ENCODE measurements around the gene FAM72D.
"Not testable (repeated sequence)": the region's sequence is repeated elsewhere in the genome, so short reads cannot be mapped to it uniquely, and the experiment has no call there.

GRCh38 chr1:145048181-145048856, 47.5 kb upstream of the FAM72D start:
- TF ChIP-seq MAFK (IDR thresholded peaks at IDR 0.05; ENCODE audit: low read depth, low read length); RAD21 (IDR thresholded peaks at IDR 0.05 in 1 of 2, conservative IDR thresholded peaks at IDR 0.05 in 1 of 2; ENCODE audit: low read depth in 2 of 2, low read length in 2 of 2); SP1 (IDR thresholded peaks at IDR 0.05; ENCODE audit: low read depth, low read length); CHD2 (IDR thresholded peaks at IDR 0.05; ENCODE audit: low read length); POLR2A (IDR thresholded peaks at IDR 0.05; ENCODE audit: control extremely low read depth in 1 of 2, low read depth in 2 of 2, low read length in 2 of 2); SIRT6 (IDR thresholded peaks at IDR 0.05; ENCODE audit: low read length); CHD1 (IDR thresholded peaks at IDR 0.05; ENCODE audit: low read depth, low read length); CEBPB (IDR thresholded peaks at IDR 0.05; ENCODE audit: low read depth, low read length); POLR2AphosphoS5 (IDR thresholded peaks at IDR 0.05; ENCODE audit: low read depth, low read length); FOSL1 (IDR thresholded peaks at IDR 0.05; ENCODE audit: insufficient read depth, low read depth, low read length); GTF2F1 (IDR thresholded peaks at IDR 0.05; ENCODE audit: borderline replicate concordance, low read depth, low read length); EZH2 (IDR thresholded peaks at IDR 0.05; ENCODE audit: low read depth, low read length, severe bottlenecking): not testable (repeated sequence)
- TF ChIP-seq, protein P1, sequence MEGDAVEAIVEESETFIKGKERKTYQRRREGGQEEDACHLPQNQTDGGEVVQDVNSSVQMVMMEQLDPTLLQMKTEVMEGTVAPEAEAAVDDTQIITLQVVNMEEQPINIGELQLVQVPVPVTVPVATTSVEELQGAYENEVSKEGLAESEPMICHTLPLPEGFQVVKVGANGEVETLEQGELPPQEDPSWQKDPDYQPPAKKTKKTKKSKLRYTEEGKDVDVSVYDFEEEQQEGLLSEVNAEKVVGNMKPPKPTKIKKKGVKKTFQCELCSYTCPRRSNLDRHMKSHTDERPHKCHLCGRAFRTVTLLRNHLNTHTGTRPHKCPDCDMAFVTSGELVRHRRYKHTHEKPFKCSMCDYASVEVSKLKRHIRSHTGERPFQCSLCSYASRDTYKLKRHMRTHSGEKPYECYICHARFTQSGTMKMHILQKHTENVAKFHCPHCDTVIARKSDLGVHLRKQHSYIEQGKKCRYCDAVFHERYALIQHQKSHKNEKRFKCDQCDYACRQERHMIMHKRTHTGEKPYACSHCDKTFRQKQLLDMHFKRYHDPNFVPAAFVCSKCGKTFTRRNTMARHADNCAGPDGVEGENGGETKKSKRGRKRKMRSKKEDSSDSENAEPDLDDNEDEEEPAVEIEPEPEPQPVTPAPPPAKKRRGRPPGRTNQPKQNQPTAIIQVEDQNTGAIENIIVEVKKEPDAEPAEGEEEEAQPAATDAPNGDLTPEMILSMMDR (IDR thresholded peaks at IDR 0.05; ENCODE audit: control extremely low read depth in 1 of 3, insufficient read depth in 1 of 3, low read depth in 1 of 3, low read length in 3 of 3): not testable (repeated sequence)
- TF ChIP-seq, protein P2, sequence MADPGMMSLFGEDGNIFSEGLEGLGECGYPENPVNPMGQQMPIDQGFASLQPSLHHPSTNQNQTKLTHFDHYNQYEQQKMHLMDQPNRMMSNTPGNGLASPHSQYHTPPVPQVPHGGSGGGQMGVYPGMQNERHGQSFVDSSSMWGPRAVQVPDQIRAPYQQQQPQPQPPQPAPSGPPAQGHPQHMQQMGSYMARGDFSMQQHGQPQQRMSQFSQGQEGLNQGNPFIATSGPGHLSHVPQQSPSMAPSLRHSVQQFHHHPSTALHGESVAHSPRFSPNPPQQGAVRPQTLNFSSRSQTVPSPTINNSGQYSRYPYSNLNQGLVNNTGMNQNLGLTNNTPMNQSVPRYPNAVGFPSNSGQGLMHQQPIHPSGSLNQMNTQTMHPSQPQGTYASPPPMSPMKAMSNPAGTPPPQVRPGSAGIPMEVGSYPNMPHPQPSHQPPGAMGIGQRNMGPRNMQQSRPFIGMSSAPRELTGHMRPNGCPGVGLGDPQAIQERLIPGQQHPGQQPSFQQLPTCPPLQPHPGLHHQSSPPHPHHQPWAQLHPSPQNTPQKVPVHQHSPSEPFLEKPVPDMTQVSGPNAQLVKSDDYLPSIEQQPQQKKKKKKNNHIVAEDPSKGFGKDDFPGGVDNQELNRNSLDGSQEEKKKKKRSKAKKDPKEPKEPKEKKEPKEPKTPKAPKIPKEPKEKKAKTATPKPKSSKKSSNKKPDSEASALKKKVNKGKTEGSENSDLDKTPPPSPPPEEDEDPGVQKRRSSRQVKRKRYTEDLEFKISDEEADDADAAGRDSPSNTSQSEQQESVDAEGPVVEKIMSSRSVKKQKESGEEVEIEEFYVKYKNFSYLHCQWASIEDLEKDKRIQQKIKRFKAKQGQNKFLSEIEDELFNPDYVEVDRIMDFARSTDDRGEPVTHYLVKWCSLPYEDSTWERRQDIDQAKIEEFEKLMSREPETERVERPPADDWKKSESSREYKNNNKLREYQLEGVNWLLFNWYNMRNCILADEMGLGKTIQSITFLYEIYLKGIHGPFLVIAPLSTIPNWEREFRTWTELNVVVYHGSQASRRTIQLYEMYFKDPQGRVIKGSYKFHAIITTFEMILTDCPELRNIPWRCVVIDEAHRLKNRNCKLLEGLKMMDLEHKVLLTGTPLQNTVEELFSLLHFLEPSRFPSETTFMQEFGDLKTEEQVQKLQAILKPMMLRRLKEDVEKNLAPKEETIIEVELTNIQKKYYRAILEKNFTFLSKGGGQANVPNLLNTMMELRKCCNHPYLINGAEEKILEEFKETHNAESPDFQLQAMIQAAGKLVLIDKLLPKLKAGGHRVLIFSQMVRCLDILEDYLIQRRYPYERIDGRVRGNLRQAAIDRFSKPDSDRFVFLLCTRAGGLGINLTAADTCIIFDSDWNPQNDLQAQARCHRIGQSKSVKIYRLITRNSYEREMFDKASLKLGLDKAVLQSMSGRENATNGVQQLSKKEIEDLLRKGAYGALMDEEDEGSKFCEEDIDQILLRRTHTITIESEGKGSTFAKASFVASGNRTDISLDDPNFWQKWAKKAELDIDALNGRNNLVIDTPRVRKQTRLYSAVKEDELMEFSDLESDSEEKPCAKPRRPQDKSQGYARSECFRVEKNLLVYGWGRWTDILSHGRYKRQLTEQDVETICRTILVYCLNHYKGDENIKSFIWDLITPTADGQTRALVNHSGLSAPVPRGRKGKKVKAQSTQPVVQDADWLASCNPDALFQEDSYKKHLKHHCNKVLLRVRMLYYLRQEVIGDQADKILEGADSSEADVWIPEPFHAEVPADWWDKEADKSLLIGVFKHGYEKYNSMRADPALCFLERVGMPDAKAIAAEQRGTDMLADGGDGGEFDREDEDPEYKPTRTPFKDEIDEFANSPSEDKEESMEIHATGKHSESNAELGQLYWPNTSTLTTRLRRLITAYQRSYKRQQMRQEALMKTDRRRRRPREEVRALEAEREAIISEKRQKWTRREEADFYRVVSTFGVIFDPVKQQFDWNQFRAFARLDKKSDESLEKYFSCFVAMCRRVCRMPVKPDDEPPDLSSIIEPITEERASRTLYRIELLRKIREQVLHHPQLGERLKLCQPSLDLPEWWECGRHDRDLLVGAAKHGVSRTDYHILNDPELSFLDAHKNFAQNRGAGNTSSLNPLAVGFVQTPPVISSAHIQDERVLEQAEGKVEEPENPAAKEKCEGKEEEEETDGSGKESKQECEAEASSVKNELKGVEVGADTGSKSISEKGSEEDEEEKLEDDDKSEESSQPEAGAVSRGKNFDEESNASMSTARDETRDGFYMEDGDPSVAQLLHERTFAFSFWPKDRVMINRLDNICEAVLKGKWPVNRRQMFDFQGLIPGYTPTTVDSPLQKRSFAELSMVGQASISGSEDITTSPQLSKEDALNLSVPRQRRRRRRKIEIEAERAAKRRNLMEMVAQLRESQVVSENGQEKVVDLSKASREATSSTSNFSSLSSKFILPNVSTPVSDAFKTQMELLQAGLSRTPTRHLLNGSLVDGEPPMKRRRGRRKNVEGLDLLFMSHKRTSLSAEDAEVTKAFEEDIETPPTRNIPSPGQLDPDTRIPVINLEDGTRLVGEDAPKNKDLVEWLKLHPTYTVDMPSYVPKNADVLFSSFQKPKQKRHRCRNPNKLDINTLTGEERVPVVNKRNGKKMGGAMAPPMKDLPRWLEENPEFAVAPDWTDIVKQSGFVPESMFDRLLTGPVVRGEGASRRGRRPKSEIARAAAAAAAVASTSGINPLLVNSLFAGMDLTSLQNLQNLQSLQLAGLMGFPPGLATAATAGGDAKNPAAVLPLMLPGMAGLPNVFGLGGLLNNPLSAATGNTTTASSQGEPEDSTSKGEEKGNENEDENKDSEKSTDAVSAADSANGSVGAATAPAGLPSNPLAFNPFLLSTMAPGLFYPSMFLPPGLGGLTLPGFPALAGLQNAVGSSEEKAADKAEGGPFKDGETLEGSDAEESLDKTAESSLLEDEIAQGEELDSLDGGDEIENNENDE (IDR thresholded peaks at IDR 0.05; ENCODE audit: insufficient replicate concordance, low read length): not testable (repeated sequence)
